Omental fat pad (tissue), 4 donors: ENCODE measurements around the gene SLC12A8. TPM values are rescaled to one million over a fixed set of nuclear protein-coding genes. Genes with fewer than 3 reads are reported as not detected.

Experiments used
- ATAC-seq: fragments of 150-250 bp; one replicate; pipeline ENCODE4 v1.9.1; 2016; ENCODE audit warnings: mild to moderate bottlenecking, moderate library complexity; ENCODE audit not compliant: low FRiP score
- DNase-seq: peaks from one replicate; pipeline ENCODE4 v3.0.0-alpha.2; 2019; ENCODE audit warnings: low spot score
- CTCF ChIP-seq, 3 donors: fragments of 450-650 bp; IDR thresholded peaks; one replicate each; pipeline ENCODE4 v1.5.1; 2016 to 2017; ENCODE audit warnings: antibody characterized with exemption in 3 of 3, mild to moderate bottlenecking in 3 of 3, moderate library complexity in 2 of 3
- total RNA-seq, 4 donors: library from RNA; depleted of rRNA; stranded (reverse); fragments of >200 nt; gene quantifications; one replicate each; pipeline ENCODE4 v1.1.0, GENCODE V29; 2016

The SLC12A8 gene
- total RNA-seq, 4 donors from 2014 or later: 2.6 to 65.3 (median 8.7) TPM; not detected in 1

- no peak for TF ChIP-seq CTCF (IDR thresholded peaks at IDR 0.05)
- DNase-seq (no peak), ATAC-seq (peak; percentile 67)
Observed at GRCh38 chr3:125123451-125124305, 88.9 kb downstream of the SLC12A8 start.

- DNase-seq (no peak), ATAC-seq (no peak)
- no peak for TF ChIP-seq CTCF (IDR thresholded peaks at IDR 0.05)
Observed at GRCh38 chr3:125121246-125122010, 91.1 kb downstream of the SLC12A8 start.

GRCh38 chr3:125120379-125121122, 92.0 kb downstream of the SLC12A8 start:
- DNase-seq (no peak), ATAC-seq (no peak)
- no peak for TF ChIP-seq CTCF (IDR thresholded peaks at IDR 0.05)

- DNase-seq: no peak
- no peak for TF ChIP-seq CTCF (IDR thresholded peaks at IDR 0.05)
- no peak for ATAC-seq
Observed at GRCh38 chr3:125119752-125120378, 92.7 kb downstream of the SLC12A8 start.

- ATAC-seq (no peak), DNase-seq (no peak)
- no peak for TF ChIP-seq CTCF (IDR thresholded peaks at IDR 0.05)
Observed at GRCh38 chr3:125118600-125118999, 93.9 kb downstream of the SLC12A8 start.

- no peak for TF ChIP-seq CTCF (IDR thresholded peaks at IDR 0.05)
- ATAC-seq (no peak), DNase-seq (no peak)
Observed at GRCh38 chr3:125117631-125118191, 94.8 kb downstream of the SLC12A8 start.
